HG02588 (cell line): Measurements from ENCODE around the gene DAAM2.

Experiments
- ATAC-seq: cut with Tn5 transposase; IDR thresholded peaks from one replicate; pipeline ENCODE4 v1.9.1; 2021; ENCODE audit warnings: mild to moderate bottlenecking, moderate library complexity; ENCODE audit not compliant: unreplicated experiment

Gene DAAM2

DNA sequence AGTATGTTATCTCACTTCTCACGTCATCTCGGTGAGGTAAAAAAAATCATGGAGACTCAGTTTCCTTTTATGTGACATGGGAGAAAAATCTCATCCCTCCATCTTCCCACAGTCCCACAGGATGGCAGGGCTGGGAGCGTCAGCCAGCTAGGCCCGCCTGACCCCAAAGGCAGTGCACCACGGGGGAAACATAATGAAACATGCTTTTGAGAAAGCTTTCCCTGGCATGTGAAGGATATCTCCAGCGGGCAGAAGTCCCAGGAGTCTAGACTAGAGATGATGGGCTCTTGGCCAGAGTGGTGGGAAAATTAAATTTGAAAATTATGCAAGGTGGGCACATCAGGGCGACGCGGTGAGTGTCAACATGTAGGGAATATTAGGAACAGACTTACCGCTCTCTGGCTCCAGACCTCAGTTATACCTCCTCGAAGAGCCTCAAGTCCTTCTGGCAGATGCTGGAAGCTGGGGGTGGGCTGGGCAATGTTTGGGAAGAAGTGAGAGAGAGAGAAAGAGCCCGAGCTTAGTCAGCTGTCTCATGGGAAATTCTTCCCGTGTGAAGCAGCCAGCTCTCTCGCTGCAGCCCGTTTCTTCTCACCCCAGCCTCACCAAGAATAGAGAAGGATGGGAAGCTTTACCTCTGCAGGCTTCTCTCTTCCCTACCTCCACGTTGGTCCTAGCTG, 89.8 kb downstream of the DAAM2 start:
- no peak for ATAC-seq

- no peak for ATAC-seq
Measured at GRCh38 chr6:39882531-39882899, 90.3 kb downstream of the DAAM2 start.

DNA sequence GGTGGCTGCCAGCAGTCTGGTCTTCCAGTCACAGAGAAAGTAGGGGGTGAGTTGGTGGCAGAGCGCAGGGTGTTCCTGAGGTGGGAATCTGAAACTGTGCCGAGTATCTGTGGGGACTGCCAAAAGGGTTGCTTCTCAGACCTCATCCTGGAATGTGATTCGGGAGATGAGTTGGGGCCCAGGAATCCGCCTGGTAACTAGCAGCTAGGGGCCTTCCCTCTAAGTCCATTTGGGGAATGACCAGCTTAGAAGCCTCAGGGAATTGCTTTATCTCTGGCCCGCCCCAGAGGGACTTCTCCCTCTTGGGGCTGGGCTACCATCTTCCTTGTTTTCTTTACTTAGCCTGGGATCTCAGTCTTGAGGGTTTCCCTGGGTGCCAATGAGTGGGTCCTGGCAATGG, 92.5 kb downstream of the DAAM2 start:
- no peak for ATAC-seq

GRCh38 chr6:39885691-39886090, 93.5 kb downstream of the DAAM2 start:
- no peak for ATAC-seq

GRCh38 chr6:39886871-39887270, 94.7 kb downstream of the DAAM2 start:
- no peak for ATAC-seq

GRCh38 chr6:39887692-39888450, 95.7 kb downstream of the DAAM2 start:
- ATAC-seq: no peak

DNA sequence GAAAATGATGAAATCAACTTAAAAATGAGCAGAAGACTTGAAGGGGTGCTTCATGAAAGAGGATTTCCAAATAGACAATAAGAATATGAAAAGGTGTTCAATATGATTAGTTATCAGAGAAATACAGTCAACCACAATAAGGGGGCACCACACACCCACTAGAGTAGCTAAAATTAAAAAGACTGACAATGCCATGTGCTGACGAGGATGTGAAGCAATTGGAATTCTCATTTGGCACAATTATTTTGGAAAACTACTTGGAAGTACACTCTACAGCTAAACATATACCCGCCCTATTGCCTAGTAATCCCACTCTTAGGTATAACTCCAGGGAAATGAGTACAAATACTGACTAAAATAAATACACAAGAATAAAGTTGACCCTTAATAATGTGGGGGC, 97.1 kb downstream of the DAAM2 start:
- no peak for ATAC-seq

- no peak for ATAC-seq
Measured at GRCh38 chr6:39891353-39891752, 99.2 kb downstream of the DAAM2 start.

DNA sequence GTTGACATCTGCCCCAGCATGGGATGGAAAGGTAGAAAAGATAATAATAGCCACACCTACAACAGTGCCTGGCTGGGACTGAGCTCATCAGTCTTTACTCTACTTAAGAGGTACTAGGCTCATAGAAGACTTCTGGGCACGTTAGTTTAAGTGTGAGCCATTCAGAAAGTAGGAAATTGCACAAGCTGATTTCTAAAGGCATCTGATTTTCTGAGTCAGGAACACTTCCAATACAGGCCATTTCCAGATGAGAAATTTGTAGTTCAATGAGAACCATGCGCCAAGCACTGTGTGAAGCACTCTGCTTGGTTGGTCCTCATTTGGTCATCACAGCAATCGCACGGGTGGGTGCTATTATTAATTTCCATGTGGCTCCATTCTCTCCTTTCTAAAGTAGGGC, 99.8 kb downstream of the DAAM2 start:
- ATAC-seq: no peak

DNA sequence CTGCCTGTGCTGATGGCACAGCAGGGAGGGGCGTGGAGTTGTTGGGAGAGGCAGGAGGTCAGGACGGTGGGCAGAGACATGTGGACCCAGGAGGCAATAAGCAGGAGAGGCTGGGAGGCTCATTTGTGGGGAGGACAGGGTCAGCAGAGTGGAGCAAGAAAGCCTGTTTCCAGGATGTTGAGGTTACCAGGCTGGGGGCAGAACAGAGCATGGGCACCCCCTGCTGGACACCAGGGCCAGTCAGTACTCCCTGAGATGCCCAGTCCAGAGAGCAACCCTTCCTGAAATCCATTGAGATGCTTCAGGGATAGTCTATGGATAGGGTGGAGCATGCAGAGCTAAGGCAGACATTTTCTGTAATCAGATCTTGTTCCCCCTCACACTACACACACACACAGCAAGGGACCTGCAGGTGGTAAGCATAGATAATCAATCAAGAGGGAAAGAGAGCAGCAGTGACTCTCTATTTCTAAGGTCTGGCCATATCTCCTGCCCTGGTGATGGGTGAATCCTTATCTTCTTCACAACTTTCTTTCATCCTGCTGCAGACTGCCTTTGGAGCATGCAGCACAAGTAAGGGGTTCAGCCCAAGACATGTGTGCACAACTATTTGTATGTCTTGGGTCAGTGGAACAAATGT, 100.4 kb downstream of the DAAM2 start:
- no peak for ATAC-seq

DNA sequence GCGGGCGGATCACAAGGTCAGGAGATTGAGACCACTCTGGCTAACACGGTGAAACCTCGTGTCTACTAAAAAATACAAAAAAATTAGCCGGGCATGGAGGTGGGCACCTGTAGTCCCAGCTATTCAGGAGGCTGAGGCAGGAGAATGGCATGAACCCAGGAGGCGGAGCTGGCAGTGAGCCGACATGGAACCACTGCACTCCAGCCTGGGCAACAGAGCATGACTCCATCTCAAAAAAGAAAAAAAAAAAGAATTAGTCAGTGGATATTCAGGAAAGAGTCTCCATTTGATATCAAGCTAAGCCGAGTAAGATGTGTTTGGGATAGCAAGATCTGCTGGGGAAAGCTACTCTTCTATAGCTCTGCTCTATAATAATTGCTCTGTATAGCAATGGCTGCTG, 101.1 kb downstream of the DAAM2 start:
- ATAC-seq: no peak

DNA sequence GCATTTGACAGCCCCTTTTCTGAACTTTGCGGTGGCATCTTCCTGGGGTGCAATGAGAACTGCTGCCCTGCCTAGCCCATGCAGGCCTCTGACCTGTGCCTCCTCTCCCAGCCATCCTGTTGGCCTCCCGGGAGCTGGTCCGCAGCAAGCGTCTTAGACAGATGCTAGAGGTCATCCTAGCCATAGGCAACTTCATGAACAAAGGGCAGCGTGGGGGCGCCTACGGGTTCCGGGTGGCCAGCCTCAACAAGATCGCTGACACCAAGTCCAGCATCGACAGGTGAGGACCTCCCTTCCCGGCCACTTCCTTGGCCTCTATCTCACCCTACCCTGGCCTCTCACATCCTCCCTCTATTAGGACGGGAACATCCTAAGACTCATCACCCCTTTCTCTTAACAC, 104.5 kb downstream of the DAAM2 start:
- ATAC-seq: no peak

- ATAC-seq: no peak
Measured at GRCh38 chr6:39897698-39898097, 105.5 kb downstream of the DAAM2 start.

DNA sequence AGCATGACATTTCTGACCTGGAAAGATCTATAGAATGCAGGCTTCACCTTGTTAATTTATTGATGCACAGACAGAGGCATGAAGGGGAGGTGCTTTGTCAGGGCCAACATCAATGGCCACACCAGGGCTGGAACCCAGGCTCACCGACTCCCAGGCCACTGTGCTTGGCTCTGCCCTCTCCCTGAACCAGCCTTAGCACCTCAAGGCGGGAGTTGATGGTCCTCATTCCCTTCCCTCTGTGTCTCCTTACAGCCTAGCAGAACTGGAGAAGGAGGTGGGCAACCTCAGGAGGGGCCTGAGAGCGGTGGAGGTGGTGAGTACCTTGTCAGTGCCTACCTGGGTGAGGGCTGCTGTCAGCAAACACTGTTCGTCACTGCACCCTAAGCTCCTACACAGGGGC, 106.4 kb downstream of the DAAM2 start:
- no peak for ATAC-seq

- no peak for ATAC-seq
Measured at GRCh38 chr6:39899554-39900295, 107.5 kb downstream of the DAAM2 start.

GRCh38 chr6:39901116-39901655, 109.0 kb downstream of the DAAM2 start:
- ATAC-seq: no peak

DNA sequence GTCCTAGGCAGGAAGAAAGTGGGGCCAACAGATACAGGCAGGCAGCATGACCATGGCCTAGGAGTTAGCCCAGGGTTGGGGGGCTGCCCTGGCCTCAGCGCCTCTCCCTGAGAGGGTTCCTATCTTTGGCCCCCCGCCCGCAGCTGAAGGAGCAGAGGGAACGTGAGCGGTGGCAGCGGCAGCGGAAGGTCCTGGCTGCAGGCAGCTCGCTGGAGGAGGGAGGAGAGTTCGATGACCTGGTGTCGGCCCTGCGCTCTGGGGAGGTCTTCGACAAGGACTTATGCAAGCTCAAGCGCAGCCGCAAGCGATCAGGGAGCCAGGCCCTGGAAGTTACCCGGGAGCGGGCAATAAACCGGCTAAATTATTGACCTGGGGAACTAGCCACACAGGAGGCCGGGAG, 109.5 kb downstream of the DAAM2 start:
- no peak for ATAC-seq

DNA sequence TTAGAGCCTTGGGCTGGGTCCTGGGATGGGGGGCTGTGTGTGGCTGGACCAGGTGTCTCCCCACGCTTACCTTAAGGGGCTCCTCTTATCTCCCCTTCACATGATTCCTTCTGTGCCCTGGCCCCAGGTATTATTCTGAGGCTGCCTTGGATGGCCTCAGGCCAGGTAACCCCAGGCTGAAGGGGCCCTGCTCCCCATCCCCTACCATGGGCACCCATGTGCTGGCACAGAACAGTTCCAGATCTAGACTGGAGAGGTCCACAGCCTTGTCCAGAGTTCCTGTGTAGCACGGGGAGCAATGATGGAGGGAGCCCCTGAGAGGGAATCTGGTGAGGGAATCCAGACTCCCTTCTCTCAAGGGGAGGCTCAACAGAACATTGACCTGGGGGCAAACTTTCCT, 110.0 kb downstream of the DAAM2 start:
- no peak for ATAC-seq

GRCh38 chr6:39902786-39903465, 110.8 kb downstream of the DAAM2 start:
- ATAC-seq: no peak

- no peak for ATAC-seq
Measured at GRCh38 chr6:39903656-39904055, 111.5 kb downstream of the DAAM2 start.
